ENCODE results near the gene SOX10. TPM values are rescaled to one million over a fixed set of nuclear protein-coding genes. Genes with fewer than 3 reads are reported as not detected.

Gene SOX10
- total and polyA plus RNA-seq, 4 experiments from 2014 or later = not detected

DNA sequence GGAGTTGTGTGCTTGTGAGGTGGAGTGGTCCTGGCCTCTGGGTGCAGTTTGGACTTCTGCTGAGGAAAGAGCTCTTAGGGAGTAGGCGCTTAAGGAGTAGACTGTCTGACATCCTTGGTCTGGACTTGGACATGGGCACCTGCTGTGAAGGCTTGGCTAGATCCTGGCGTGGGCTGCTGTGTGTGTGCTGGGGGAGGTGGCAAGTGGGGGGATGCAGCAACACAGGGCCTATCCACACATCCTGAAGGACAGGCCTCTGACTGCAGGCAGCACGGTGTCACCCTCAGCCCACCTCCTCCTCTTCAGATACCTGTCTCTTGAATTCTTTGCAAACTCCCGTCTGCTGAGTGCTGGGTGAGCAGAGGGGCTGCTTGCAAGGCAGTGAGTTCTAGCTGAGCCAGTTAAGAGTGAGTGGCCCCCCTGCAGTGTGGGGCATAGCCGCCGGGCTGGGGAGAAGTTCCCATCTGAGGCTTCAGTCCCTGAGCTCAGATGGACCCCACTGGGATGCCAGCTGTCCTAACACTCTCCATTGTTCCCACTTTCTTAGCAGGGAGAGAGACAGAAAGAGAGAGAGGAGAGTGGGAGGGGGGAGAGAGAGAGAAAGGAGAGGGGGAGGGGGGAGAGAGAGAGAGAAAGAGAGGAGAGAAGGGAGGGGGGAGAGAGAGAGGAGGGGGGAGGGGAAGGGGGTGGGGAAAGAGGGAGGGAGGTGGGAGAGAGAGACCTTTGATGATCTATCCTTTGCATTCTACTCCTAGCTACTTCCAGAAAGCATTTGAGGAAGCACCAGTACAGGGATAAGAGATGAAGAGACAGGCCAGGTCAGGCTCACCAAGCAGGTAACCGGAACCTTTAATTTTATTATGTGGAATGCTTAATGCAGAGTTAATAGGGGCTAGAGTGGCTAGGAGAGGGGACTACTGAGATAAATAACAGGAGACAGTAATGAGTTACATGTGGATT lies 12.6 kb downstream of the SOX10 start:
- CTCF ChIA-PET (ENCODE audit: partially characterized antibody) = no interaction called here
- Mint-ChIP-seq H3K36me3 (peaks cover 34 to 44% of the 10 kb centered on the region in 2 donors), H3K4me1 (peaks cover 0 to 5% (median 2%) of the 10 kb centered on the region in 4 donors), H3K4me3 (no peak overlapping the region), H3K27ac (peak overlapping the region in 1 of 7 donors; percentile 3), H3K9me3 (no peaks in the 10 kb centered on the region), H3K27me3 (no peaks in the 10 kb centered on the region)
- no peaks in the 10 kb centered on the region for H3K27me3 ChIP-seq (ENCODE audit: insufficient read depth, low read length)
- no peaks in the 10 kb centered on the region for H3K9me3 ChIP-seq (ENCODE audit: control insufficient read depth in 1 of 2, low read length in 2 of 2)
- DNase-seq = no peak
- POLR2A ChIA-PET (ENCODE audit: partially characterized antibody) = no interaction called here
- no peak overlapping the region for H3K4me3 ChIP-seq (ENCODE audit: low read length in 2 of 2)
- intact Hi-C loops (cut with micrococcal nuclease) = no loop called here
- H3K4me1 ChIP-seq (ENCODE audit: insufficient read depth, low read length) = no peaks in the 10 kb centered on the region
- H3K36me3 ChIP-seq (ENCODE audit: insufficient read depth, low read length) = peaks cover 18% of the 10 kb centered on the region
- no peak overlapping the region for H3K27ac ChIP-seq (ENCODE audit: low read depth, low read length)

GRCh38 chr22:37970864-37971263 lies 13.5 kb downstream of the SOX10 start:
- no peak overlapping the region for H3K4me3 Mint-ChIP-seq
- DNase-seq = no peak
- POLR2A ChIA-PET (ENCODE audit: partially characterized antibody) = interaction anchor here (0.6 kb wide), 1 partner anchor 1902 kb away, joined by 4 read pairs; no protein-coding TSS in a partner anchor
- peak overlapping the region in 2 of 7 donors; percentile 52 to 78 for H3K27ac Mint-ChIP-seq
- Histone ChIP-seq H3K27ac (ENCODE audit: low read depth, low read length) (no peak overlapping the region), H3K4me3 (ENCODE audit: low read length in 2 of 2) (no peak overlapping the region), H3K27me3 (ENCODE audit: insufficient read depth, low read length) (no peaks in the 10 kb centered on the region), H3K9me3 (ENCODE audit: control insufficient read depth in 1 of 2, low read length in 2 of 2) (no peaks in the 10 kb centered on the region), H3K36me3 (ENCODE audit: insufficient read depth, low read length) (peaks cover 20% of the 10 kb centered on the region), H3K4me1 (ENCODE audit: insufficient read depth, low read length) (no peaks in the 10 kb centered on the region)
- H3K27me3 Mint-ChIP-seq = no peaks in the 10 kb centered on the region
- H3K36me3 Mint-ChIP-seq = peaks cover 36 to 43% of the 10 kb centered on the region in 2 donors
- intact Hi-C loops (cut with micrococcal nuclease) = no loop called here
- CTCF ChIA-PET (ENCODE audit: partially characterized antibody) = interaction anchor here (1.0 kb wide), 1 partner anchor 9 kb away, joined by 4 read pairs; no protein-coding TSS in a partner anchor
- H3K4me1 Mint-ChIP-seq = peaks cover 0 to 5% (median 2%) of the 10 kb centered on the region in 4 donors
- no peaks in the 10 kb centered on the region for H3K9me3 Mint-ChIP-seq

DNA sequence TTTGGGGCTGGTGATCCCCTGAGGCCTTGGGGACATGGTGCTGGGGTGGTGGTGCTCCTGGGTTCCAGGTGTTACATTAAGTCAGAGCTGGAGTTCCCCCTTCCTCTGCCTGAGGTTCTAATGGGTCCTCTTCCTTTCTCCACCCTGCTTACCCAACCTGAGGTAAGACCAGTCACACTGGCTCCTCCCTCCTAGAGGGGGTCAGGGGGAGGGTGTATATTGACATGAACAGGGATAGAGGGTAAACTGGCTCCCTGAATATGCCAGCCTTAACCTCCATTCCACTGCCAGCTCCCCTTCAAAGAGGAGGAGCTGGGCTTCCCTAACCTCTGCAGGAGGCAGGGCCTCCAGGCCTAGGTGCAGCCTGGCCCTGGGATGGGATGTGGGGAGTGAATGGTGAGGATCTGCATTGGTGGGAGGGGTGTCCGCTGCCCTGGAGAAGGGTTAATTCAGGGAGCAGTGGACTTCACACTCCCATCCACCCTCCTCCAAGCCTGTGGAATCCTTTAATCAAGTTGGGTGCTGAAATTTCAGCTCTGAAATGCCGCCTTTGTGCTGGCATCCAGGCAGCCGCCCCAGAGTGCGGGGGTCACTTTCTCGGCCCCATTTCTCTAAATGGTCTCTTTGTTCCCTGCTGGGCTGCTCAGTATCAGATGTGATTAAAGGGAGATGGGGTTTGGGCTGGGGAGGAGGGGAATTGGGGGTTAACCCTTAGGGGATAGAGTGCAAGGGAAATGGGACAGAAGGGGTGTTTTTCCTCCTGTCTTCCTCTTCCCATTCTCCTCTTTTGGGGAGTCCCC lies 15.7 kb downstream of the SOX10 start:
- no peak overlapping the region for H3K4me3 ChIP-seq (ENCODE audit: low read length in 2 of 2)
- DNase-seq = no peak
- no peaks in the 10 kb centered on the region for H3K4me1 ChIP-seq (ENCODE audit: insufficient read depth, low read length)
- intact Hi-C loops (cut with micrococcal nuclease) = no loop called here
- peaks cover 28 to 47% of the 10 kb centered on the region in 2 donors for H3K36me3 Mint-ChIP-seq
- H3K4me3 Mint-ChIP-seq = no peak overlapping the region
- H3K4me1 Mint-ChIP-seq = peaks cover 5 to 10% (median 7%) of the 10 kb centered on the region in 4 donors
- no peak overlapping the region for H3K27ac ChIP-seq (ENCODE audit: low read depth, low read length)
- H3K27ac Mint-ChIP-seq = no peak overlapping the region
- no peaks in the 10 kb centered on the region for H3K27me3 ChIP-seq (ENCODE audit: insufficient read depth, low read length)
- CTCF ChIA-PET (ENCODE audit: partially characterized antibody) = interaction anchor here (4.6 kb wide), 1 partner anchor 150 kb away, joined by 49 read pairs; no protein-coding TSS in a partner anchor
- no peaks in the 10 kb centered on the region for H3K9me3 Mint-ChIP-seq
- no peaks in the 10 kb centered on the region for H3K9me3 ChIP-seq (ENCODE audit: control insufficient read depth in 1 of 2, low read length in 2 of 2)
- peaks cover 20% of the 10 kb centered on the region for H3K36me3 ChIP-seq (ENCODE audit: insufficient read depth, low read length)
- POLR2A ChIA-PET (ENCODE audit: partially characterized antibody) = no interaction called here
- no peaks in the 10 kb centered on the region for H3K27me3 Mint-ChIP-seq

GRCh38 chr22:37967637-37968451 lies 16.5 kb downstream of the SOX10 start:
- Histone ChIP-seq H3K27me3 (ENCODE audit: insufficient read depth, low read length) (no peaks in the 10 kb centered on the region), H3K4me1 (ENCODE audit: insufficient read depth, low read length) (no peaks in the 10 kb centered on the region), H3K27ac (ENCODE audit: low read depth, low read length) (no peak overlapping the region), H3K4me3 (ENCODE audit: low read length in 2 of 2) (no peak overlapping the region), H3K36me3 (ENCODE audit: insufficient read depth, low read length) (peaks cover 20% of the 10 kb centered on the region), H3K9me3 (ENCODE audit: control insufficient read depth in 1 of 2, low read length in 2 of 2) (no peaks in the 10 kb centered on the region)
- peaks cover 5 to 10% (median 7%) of the 10 kb centered on the region in 4 donors for H3K4me1 Mint-ChIP-seq
- H3K36me3 Mint-ChIP-seq = peaks cover 28 to 49% of the 10 kb centered on the region in 2 donors
- H3K27ac Mint-ChIP-seq = no peak overlapping the region
- POLR2A ChIA-PET (ENCODE audit: partially characterized antibody) = interaction anchor here (1.2 kb wide), 1 partner anchor 15 kb away, joined by 3 read pairs; the partner anchor contains the start of genes C22orf23 and POLR2F
- CTCF ChIA-PET (ENCODE audit: partially characterized antibody) = interaction anchor here (4.6 kb wide), 1 partner anchor 149 kb away, joined by 49 read pairs; no protein-coding TSS in a partner anchor
- H3K9me3 Mint-ChIP-seq = no peaks in the 10 kb centered on the region
- H3K4me3 Mint-ChIP-seq = no peak overlapping the region
- H3K27me3 Mint-ChIP-seq = no peaks in the 10 kb centered on the region
- no peak for DNase-seq
- intact Hi-C loops (cut with micrococcal nuclease) = no loop called here

- Mint-ChIP-seq H3K36me3 (peaks cover 31 to 52% of the 10 kb centered on the region in 2 donors), H3K4me1 (peaks cover 5 to 10% (median 6%) of the 10 kb centered on the region in 4 donors), H3K27me3 (no peaks in the 10 kb centered on the region), H3K9me3 (no peaks in the 10 kb centered on the region), H3K4me3 (no peak overlapping the region), H3K27ac (no peak overlapping the region)
- H3K9me3 ChIP-seq (ENCODE audit: control insufficient read depth in 1 of 2, low read length in 2 of 2) = no peaks in the 10 kb centered on the region
- ChIA-PET POLR2A (ENCODE audit: partially characterized antibody) (interaction anchor here (1.2 kb wide), 1 partner anchor 14 kb away, joined by 3 read pairs; the partner anchor contains the start of genes C22orf23 and POLR2F), CTCF (ENCODE audit: partially characterized antibody) (interaction anchor here (0.9 to 4.6 kb wide), 2 partner anchors 83 to 149 kb away, joined by 3 to 49 read pairs; no protein-coding TSS in a partner anchor)
- no peak overlapping the region for H3K4me3 ChIP-seq (ENCODE audit: low read length in 2 of 2)
- H3K27me3 ChIP-seq (ENCODE audit: insufficient read depth, low read length) = no peaks in the 10 kb centered on the region
- H3K27ac ChIP-seq (ENCODE audit: low read depth, low read length) = no peak overlapping the region
- H3K4me1 ChIP-seq (ENCODE audit: insufficient read depth, low read length) = no peaks in the 10 kb centered on the region
- H3K36me3 ChIP-seq (ENCODE audit: insufficient read depth, low read length) = peaks cover 22% of the 10 kb centered on the region
- intact Hi-C loops (cut with micrococcal nuclease) = no loop called here
- DNase-seq = no peak
These were observed 17.2 kb downstream of the SOX10 start for GRCh38 chr22:37967147-37967546.

GRCh38 chr22:37965940-37966664 lies 18.3 kb downstream of the SOX10 start:
- Histone ChIP-seq H3K9me3 (ENCODE audit: control insufficient read depth in 1 of 2, low read length in 2 of 2) (no peaks in the 10 kb centered on the region), H3K27me3 (ENCODE audit: insufficient read depth, low read length) (no peaks in the 10 kb centered on the region), H3K4me1 (ENCODE audit: insufficient read depth, low read length) (no peaks in the 10 kb centered on the region), H3K27ac (ENCODE audit: low read depth, low read length) (no peak overlapping the region), H3K4me3 (ENCODE audit: low read length in 2 of 2) (no peak overlapping the region), H3K36me3 (ENCODE audit: insufficient read depth, low read length) (peaks cover 33% of the 10 kb centered on the region)
- POLR2A ChIA-PET (ENCODE audit: partially characterized antibody) = interaction anchor here (0.6 kb wide), 1 partner anchor 13 kb away, joined by 3 read pairs; the partner anchor contains the start of genes C22orf23 and POLR2F
- DNase-seq = no peak
- CTCF ChIA-PET (ENCODE audit: partially characterized antibody) = interaction anchor here (0.8 to 4.6 kb wide), 16 partner anchors 10 to 427 kb away, joined by 3 to 49 read pairs (median 5); partner anchors contain the start of genes C22orf23, MICALL1 and POLR2F
- H3K4me1 Mint-ChIP-seq = peaks cover 5 to 10% (median 6%) of the 10 kb centered on the region in 4 donors
- no peaks in the 10 kb centered on the region for H3K9me3 Mint-ChIP-seq
- intact Hi-C loops (cut with micrococcal nuclease) = loop anchor here (1.0 kb wide), 3 partner anchors 32 to 149 kb away; no protein-coding TSS in a partner anchor
- no peak overlapping the region for H3K4me3 Mint-ChIP-seq
- no peak overlapping the region for H3K27ac Mint-ChIP-seq
- H3K36me3 Mint-ChIP-seq = peaks cover 41 to 57% of the 10 kb centered on the region in 2 donors
- H3K27me3 Mint-ChIP-seq = no peaks in the 10 kb centered on the region
